ENCODE results near the gene TMEM131. TPM values are rescaled to one million over a fixed set of nuclear protein-coding genes. Genes with fewer than 3 reads are reported as not detected.

TMEM131 gene
- total RNA-seq, 2 experiments from 2014 or later = 17.4 to 32.3 TPM

DNA sequence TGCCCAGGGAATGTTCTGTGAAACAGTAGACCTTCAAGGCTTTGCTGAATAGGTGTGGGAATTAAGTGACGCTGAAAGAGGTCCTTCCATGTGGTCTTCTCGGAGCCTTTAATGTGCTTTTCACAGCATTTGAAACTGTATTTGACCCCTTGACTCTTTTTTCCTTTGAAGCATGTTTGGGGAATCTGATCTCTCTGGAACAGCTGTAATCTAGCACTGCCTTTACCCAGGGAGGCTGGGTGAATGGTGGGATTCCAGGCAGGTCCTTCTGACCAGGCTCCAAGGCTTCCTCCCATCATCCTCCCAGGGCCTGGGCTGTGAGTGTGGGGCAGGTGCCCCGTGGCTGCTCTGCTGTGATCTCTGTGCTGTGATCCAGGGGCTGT, 278.1 kb downstream of the TMEM131 start:
- Histone ChIP-seq H3K4me2 (ENCODE audit: low read length) (0 out of 2 replicates have a peak overlapping the region, but pooled peaks have one; percentile 69), H3K79me2 (ENCODE audit: insufficient read depth, low read depth, low read length) (peaks cover 8% of the 10 kb centered on the region; the same call in 1 of the 2 replicates), H3K4me1 (ENCODE audit: insufficient read depth, low read length, poor library complexity, severe bottlenecking) (peaks cover 41% of the 10 kb centered on the region), H4K20me1 (ENCODE audit: insufficient read depth, low read length) (no peaks in the 10 kb centered on the region), H3K4me3 (ENCODE audit: low read depth, low read length, poor library complexity, severe bottlenecking) (no peak overlapping the region), H3K9me3 (ENCODE audit: low read length) (no peaks in the 10 kb centered on the region), H3K36me3 (ENCODE audit: insufficient read depth, low read length) (0 out of 2 replicates have a peak, but pooled peaks cover 4% of the 10 kb centered on the region), H2AFZ (ENCODE audit: low read length) (no peak overlapping the region), H3K9me2 (ENCODE audit: insufficient read depth, low read length) (no peaks in the 10 kb centered on the region), H3K27ac (ENCODE audit: low read depth, low read length, poor library complexity, severe bottlenecking) (no peak overlapping the region)
- ChIA-PET CTCF (ENCODE audit: unreplicated experiment) (no interaction called here), POLR2A (interaction anchor here (1.4 kb wide), 1 partner anchor 72 kb away, joined by 4 read pairs; the partner anchor contains the start of gene COX5B)
- no peak for DNase-seq (ENCODE audit: low spot score)
- TF ChIP-seq, protein P1, sequence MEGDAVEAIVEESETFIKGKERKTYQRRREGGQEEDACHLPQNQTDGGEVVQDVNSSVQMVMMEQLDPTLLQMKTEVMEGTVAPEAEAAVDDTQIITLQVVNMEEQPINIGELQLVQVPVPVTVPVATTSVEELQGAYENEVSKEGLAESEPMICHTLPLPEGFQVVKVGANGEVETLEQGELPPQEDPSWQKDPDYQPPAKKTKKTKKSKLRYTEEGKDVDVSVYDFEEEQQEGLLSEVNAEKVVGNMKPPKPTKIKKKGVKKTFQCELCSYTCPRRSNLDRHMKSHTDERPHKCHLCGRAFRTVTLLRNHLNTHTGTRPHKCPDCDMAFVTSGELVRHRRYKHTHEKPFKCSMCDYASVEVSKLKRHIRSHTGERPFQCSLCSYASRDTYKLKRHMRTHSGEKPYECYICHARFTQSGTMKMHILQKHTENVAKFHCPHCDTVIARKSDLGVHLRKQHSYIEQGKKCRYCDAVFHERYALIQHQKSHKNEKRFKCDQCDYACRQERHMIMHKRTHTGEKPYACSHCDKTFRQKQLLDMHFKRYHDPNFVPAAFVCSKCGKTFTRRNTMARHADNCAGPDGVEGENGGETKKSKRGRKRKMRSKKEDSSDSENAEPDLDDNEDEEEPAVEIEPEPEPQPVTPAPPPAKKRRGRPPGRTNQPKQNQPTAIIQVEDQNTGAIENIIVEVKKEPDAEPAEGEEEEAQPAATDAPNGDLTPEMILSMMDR (conservative IDR thresholded peaks at IDR 0.05; ENCODE audit: low read length) = no peak
- TF ChIP-seq EZH2phosphoT487 (IDR thresholded peaks at IDR 0.05; ENCODE audit: borderline replicate concordance, low read depth, low read length) = no peak
- intact Hi-C loops (cut with micrococcal nuclease; ENCODE audit: unreplicated experiment) = no loop called here
- BruUV-seq (replicated peaks) = no TSS peak

DNA sequence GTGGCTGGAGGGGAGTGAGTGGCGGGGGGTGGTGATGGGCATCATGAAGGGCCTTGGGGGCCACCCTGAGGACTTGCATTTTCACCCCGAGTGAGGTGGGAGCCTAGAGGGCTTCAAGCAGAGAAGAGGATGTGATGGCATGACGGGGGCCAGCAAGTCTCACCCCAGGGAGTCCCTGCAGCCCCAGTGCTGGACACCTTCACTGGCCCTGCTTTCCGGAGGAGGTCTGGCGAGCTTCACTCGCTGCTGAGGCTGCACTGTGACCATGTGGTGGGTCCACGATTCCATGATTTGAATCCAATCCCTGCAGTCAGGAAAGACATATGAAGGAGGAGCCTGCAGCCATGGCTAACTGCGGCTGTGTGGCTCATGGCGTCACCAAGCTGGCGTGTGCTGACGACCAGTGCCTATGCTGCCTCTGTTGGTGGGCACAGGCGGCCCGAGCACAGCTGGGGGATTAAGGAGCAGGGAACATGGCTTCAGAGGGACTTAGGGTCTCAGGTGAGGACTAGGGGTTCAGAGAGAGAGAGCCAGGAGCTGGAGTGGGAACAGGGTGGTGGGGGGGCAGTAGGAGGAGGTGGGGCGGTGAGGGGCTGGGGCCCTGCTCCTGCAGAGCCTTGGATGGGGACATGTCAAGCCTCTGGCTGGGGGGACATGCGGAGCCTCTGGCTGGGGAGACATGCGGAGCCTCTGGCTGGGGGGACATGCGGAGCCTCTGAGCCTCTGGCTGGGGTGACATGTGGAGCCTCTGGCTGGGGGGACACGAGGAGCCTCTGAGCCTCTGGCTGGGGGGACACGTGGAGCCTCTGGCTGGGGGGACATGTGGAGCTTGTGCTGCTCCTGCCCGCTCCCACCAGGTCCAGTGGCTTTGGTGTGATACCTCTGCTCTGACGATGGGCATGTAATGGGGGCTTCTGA, 278.8 kb downstream of the TMEM131 start:
- ChIA-PET CTCF (ENCODE audit: unreplicated experiment) (no interaction called here), POLR2A (interaction anchor here (1.4 kb wide), 1 partner anchor 72 kb away, joined by 4 read pairs; the partner anchor contains the start of gene COX5B)
- no peaks in the 10 kb centered on the region for H4K20me1 ChIP-seq (ENCODE audit: insufficient read depth, low read length)
- no peak overlapping the region for H3K27ac ChIP-seq (ENCODE audit: low read depth, low read length, poor library complexity, severe bottlenecking)
- BruUV-seq (replicated peaks) = no TSS peak
- no peaks in the 10 kb centered on the region for H3K9me2 ChIP-seq (ENCODE audit: insufficient read depth, low read length)
- no peak overlapping the region for H3K4me3 ChIP-seq (ENCODE audit: low read depth, low read length, poor library complexity, severe bottlenecking)
- intact Hi-C loops (cut with micrococcal nuclease; ENCODE audit: unreplicated experiment) = no loop called here
- H3K79me2 ChIP-seq (ENCODE audit: insufficient read depth, low read depth, low read length) = peaks cover 8% of the 10 kb centered on the region; the same call in 1 of the 2 replicates
- H3K9me3 ChIP-seq (ENCODE audit: low read length) = no peaks in the 10 kb centered on the region
- 0 out of 2 replicates have a peak, but pooled peaks cover 4% of the 10 kb centered on the region for H3K36me3 ChIP-seq (ENCODE audit: insufficient read depth, low read length)
- TF ChIP-seq, protein P1 (conservative IDR thresholded peaks at IDR 0.05; ENCODE audit: low read length) = no peak
- TF ChIP-seq EZH2phosphoT487 (IDR thresholded peaks at IDR 0.05; ENCODE audit: borderline replicate concordance, low read depth, low read length) = no peak
- peaks cover 43% of the 10 kb centered on the region for H3K4me1 ChIP-seq (ENCODE audit: insufficient read depth, low read length, poor library complexity, severe bottlenecking)
- DNase-seq (ENCODE audit: low spot score) = no peak
- no peak overlapping the region for H2AFZ ChIP-seq (ENCODE audit: low read length)
- H3K4me2 ChIP-seq (ENCODE audit: low read length) = no peak overlapping the region
